Omental fat pad (tissue), 4 donors: ENCODE results near the gene XAF1. TPM values are rescaled to one million over a fixed set of nuclear protein-coding genes. Genes with fewer than 3 reads are reported as not detected.

Source experiments
- ATAC-seq: fragments of 150-250 bp; one replicate; pipeline ENCODE4 v1.9.1; 2016; ENCODE audit warnings: mild to moderate bottlenecking, moderate library complexity; ENCODE audit not compliant: low FRiP score
- DNase-seq: peaks from one replicate; pipeline ENCODE4 v3.0.0-alpha.2; 2019; ENCODE audit warnings: low spot score
- total RNA-seq, 4 donors: library from RNA; depleted of rRNA; stranded (reverse); fragments of >200 nt; gene quantifications; one replicate each; pipeline ENCODE4 v1.1.0, GENCODE V29; 2016
- TF ChIP-seq, protein P1 (sequence below), 3 donors: fragments of 450-650 bp; IDR thresholded peaks; one replicate each; pipeline ENCODE4 v1.5.1; 2016 to 2017; ENCODE audit warnings: antibody characterized with exemption in 3 of 3, mild to moderate bottlenecking in 3 of 3, moderate library complexity in 2 of 3

The XAF1 gene
- total RNA-seq, 4 donors from 2014 or later = 17.5 to 201 (median 33.6) TPM

DNA sequence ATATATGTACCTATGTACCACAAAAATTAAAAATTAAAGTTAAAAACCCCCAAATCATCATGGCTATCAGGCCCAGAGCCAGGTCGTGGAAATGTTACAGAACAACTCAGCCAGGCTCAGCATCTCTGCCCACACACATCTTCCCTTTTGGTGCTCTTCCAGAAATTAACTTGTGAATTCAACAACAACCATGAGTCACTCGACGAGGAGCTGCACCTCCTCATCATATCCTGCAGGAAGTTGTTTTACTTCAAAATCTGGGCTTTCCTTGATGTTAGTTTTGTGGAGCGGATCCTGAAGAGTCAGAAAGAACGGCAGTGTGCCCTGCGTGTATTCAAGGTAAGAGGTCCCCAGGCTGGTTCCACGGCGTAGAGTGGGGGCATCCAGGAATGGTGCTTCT lies 30.8 kb downstream of the XAF1 start:
- TF ChIP-seq, protein P1, sequence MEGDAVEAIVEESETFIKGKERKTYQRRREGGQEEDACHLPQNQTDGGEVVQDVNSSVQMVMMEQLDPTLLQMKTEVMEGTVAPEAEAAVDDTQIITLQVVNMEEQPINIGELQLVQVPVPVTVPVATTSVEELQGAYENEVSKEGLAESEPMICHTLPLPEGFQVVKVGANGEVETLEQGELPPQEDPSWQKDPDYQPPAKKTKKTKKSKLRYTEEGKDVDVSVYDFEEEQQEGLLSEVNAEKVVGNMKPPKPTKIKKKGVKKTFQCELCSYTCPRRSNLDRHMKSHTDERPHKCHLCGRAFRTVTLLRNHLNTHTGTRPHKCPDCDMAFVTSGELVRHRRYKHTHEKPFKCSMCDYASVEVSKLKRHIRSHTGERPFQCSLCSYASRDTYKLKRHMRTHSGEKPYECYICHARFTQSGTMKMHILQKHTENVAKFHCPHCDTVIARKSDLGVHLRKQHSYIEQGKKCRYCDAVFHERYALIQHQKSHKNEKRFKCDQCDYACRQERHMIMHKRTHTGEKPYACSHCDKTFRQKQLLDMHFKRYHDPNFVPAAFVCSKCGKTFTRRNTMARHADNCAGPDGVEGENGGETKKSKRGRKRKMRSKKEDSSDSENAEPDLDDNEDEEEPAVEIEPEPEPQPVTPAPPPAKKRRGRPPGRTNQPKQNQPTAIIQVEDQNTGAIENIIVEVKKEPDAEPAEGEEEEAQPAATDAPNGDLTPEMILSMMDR (IDR thresholded peaks at IDR 0.05) = no peak
- ATAC-seq (no peak), DNase-seq (no peak)

DNA sequence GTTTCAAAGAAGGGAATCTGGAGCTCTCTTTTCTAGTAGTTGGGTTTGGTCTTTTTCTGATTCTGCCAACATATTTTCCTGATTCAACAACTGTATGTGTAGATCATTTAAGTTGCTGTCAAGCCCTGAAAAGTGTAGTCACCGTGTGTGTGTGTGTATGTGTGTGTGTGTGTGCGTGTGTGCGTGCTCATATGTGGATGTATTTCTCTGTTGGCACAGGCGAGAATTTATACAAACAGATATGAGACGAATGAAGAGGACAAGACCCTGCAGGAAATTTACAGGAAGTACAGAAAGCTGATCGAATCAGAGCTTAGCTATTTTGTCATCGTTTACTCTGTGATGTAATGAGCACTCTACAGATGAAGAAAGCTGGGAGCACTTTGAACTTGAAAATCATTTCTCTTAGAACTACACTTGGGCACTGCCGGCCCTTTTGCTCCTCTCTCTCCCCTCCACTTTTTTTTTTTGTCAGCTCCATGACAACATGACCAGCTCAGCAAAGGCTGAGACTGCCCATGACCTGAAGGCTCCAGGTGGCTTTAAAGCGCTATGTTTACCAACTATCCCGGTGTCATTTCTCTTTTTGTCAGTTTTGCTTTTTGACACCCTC lies 31.3 kb downstream of the XAF1 start:
- TF ChIP-seq, protein P1 (IDR thresholded peaks at IDR 0.05) = no peak
- DNase-seq = no peak
- ATAC-seq = no peak

DNA sequence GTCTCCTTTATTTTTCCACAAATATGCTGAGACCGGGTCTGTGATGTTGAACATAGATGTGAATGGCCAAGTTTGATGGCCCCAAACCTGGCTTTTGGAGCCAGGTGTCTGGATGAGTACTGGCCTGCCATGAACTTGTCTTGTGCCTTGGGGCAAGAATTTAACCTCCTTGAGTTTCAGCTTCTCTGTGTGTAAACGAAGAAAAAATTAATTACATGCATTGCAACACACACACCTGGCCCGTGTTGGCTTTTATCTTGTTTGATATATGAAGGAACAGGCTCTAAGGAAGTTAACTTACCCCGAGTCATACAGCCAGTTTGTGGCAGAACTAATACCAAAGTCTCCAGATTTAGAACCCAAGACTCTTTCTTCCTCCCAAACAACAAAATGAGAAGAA lies 33.3 kb downstream of the XAF1 start:
- no peak for DNase-seq
- ATAC-seq = no peak
- TF ChIP-seq, protein P1 (IDR thresholded peaks at IDR 0.05) = no peak

DNA sequence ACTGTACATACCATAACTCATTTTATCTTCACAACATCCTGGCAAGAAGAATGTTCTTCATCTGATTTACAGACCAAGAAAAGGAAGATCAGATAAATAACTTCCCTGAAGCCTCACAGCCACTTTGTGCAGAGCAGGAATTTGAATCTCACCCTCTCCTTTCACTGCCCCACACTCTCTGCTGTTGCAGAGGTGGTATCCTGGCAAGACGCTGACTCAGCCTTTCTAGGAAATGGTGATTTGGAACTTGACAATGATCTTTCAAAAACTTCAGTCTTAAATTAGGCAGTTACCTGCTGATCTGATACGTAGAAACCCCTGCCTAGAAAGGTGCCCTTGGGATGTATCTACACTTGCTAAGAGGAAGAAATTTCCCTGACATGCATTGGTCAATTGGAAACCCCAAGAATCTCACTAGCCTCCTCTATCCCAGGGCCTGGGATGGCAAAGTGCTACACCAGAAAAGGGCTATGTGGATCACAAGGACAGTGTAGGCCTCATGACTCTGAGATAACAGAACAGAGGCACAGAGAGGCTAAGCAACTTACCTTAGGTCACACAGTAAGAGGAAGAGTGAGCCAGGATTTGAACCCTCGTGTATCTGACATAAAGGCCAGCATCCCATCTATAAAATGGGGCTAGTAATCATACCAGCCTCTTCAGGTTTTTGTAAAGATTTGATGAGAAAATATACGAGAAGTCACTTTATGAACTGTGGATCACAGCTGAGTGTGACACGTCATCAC lies 38.1 kb downstream of the XAF1 start:
- ATAC-seq (no peak), DNase-seq (no peak)
- TF ChIP-seq, protein P1 (IDR thresholded peaks at IDR 0.05) = no peak

DNA sequence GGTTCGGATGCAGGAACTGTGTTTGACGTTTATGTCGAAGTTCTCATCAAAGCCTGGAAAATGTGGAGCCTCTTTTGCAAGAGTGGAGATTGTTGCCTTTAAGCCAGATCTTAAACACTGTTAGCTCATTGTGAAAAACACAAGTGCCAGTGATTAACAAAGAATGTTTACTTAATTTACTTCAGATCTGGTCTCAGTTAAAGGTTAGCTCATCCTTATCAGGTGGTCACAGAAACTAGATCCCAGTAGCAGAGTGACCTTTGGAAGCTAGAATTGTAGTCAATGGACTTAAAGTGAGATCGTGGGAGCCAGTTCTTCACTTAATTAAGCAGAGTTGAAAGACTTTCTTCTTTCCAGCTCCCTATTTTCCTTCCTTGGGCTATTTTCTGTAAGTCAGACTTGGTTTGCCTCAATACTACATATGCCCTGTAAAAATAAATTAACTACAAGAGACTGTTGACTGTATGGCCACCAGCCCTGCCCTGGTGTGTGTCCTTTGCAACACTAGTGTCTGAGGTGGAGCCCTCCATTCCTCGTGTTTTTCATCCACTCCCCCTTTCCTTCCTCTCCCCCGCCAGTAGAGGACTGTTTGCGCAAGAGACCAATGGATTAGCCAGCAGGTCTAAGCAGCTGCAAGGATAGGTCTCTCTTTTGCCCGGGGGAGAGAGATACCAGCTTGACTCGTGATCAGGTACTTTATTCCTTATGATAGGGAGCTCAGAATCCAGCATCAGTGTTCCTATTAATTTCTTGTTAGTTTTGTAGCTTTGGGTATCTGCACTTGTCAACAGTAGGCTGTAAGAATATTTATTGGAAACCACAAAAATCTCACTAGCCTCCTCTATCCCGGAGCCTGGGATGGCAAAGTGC lies 40.4 kb downstream of the XAF1 start:
- ATAC-seq (no peak), DNase-seq (no peak)
- TF ChIP-seq, protein P1 (IDR thresholded peaks at IDR 0.05) = no peak

DNA sequence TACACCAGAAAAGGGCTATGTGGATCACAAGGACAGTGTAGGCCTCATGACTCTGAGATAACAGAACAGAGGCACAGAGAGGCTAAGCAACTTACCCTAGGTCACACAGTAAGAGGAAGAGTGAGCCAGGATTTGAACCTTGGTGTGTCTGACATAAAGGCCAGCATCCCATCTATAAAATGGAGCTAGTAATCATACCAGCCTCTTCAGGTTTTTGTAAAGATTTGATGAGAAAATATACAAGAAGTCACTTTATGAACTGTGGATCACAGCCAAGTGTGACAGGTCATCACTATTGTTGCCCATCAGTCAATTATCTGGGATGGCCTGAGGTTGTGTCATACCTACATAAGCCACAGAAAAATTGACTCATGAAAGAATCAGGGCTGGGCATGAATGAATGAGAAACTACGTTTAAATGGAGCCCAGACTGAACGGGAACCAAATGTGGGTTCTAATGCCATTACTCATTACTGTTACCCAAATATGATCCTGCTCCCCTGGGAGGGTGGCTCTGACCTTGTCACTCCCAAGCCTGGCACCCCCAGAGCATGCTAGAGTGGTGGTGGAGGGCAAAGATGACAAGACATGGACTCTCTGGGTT lies 41.1 kb downstream of the XAF1 start:
- no peak for ATAC-seq
- no peak for DNase-seq
- TF ChIP-seq, protein P1 (IDR thresholded peaks at IDR 0.05) = no peak
